Transverse colon (tissue), 4 donors: Measurements from ENCODE around the gene RRBP1.
A peak's percentile ranks its signal among the peaks of the same experiment; 100 is the strongest.

ENCODE experiments used
- EP300 ChIP-seq: sonication (generic); formaldehyde crosslinking; IDR thresholded peaks from one replicate; pipeline ENCODE4 v1.6.1; 2017; ENCODE audit warnings: antibody characterized with exemption, low read depth
- POLR2AphosphoS5 ChIP-seq, 3 donors: sonication (generic); formaldehyde crosslinking; IDR thresholded peaks; one replicate each; pipeline ENCODE4 v1.6.1; 2016; ENCODE audit warnings: antibody characterized with exemption in 3 of 3
- TF ChIP-seq, protein P1 (sequence below), 5 experiments: fragments of 200-600 bp in 3 of 5; fragments of 450-650 bp in 2 of 5; sonication (generic) in 3 of 5; IDR thresholded peaks; 1 replicate in 2 of 5; 2 replicates in 3 of 5; pipeline ENCODE4 v1.5.1; 2016 to 2017; ENCODE audit warnings: antibody characterized with exemption in 5 of 5, inconsistent platforms in 3 of 5, mild to moderate bottlenecking in 2 of 5, moderate library complexity in 1 of 5

DNA sequence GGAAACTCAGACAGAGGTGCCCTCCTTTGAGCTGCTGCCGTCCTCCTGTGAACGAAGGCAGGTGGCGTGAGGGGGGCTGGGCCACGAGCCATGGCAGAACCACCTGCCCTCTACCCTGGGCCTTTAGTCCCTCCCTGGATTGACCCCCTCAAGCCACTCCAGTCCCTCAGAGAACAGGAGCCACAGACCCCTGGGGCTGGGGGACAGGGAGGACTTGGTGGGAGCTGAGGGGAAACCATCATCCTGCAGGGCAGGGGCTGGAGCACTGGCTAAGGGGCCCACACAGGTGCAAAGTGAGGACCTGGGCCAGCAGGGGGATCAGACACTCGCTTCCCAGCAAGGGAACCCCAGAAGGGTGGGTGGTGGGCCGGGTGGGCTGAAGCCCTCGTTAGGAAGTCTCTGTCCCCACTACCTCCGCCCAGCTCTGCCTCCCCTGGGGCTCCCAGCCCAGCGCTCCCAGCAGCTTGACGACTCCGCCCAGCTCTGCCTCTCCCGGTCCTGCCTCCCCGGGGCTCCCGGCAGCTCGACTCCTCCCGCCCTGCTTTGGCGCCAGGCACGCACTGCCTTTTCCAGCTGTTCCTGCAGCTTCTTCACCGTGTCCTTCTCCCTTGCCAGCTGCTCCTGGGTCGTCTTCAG lies 67.7 kb downstream of the RRBP1 start:
- TF ChIP-seq, protein P1, sequence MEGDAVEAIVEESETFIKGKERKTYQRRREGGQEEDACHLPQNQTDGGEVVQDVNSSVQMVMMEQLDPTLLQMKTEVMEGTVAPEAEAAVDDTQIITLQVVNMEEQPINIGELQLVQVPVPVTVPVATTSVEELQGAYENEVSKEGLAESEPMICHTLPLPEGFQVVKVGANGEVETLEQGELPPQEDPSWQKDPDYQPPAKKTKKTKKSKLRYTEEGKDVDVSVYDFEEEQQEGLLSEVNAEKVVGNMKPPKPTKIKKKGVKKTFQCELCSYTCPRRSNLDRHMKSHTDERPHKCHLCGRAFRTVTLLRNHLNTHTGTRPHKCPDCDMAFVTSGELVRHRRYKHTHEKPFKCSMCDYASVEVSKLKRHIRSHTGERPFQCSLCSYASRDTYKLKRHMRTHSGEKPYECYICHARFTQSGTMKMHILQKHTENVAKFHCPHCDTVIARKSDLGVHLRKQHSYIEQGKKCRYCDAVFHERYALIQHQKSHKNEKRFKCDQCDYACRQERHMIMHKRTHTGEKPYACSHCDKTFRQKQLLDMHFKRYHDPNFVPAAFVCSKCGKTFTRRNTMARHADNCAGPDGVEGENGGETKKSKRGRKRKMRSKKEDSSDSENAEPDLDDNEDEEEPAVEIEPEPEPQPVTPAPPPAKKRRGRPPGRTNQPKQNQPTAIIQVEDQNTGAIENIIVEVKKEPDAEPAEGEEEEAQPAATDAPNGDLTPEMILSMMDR (IDR thresholded peaks at IDR 0.05), result no peak
- TF ChIP-seq POLR2AphosphoS5 (IDR thresholded peaks at IDR 0.05) (peak in 1 of 3 donors; percentile 33), EP300 (no peak)
